OCI-LY7 (cell line): Measurements from ENCODE around the gene ZNF44. TPM values are rescaled to one million over a fixed set of nuclear protein-coding genes. Genes with fewer than 3 reads are reported as not detected.
A peak's percentile ranks its signal among the peaks of the same experiment; 100 is the strongest.

Source experiments
- Bru-seq: library from RNA; stranded (reverse); fragments of 400-500 nt; gene quantifications from one replicate; lab custom pipeline; 2021; lab: Mats Ljungman, UMichigan
- BruChase-seq, 2 experiments: library from RNA; stranded (reverse); fragments of 400-500 nt; gene quantifications; one replicate each; lab custom pipeline; 2021; lab: Mats Ljungman, UMichigan
- BruUV-seq: library from RNA; stranded (reverse); fragments of 400-500 nt; replicated peaks from 2 replicates; lab custom pipeline; 2021; lab: Mats Ljungman, UMichigan
- CTCF ChIA-PET: fragments of 300-600 bp; sonication (Branson Sonifier 250); formaldehyde crosslinking; loops from one replicate; lab custom pipeline; 2022; ENCODE audit warnings: antibody characterized with exemption; ENCODE audit not compliant: unreplicated experiment; lab: Charles Lee
- POLR2A ChIA-PET: fragments of 300-600 bp; sonication (Branson Sonifier 250); formaldehyde crosslinking; loops from one replicate; lab custom pipeline; 2022; ENCODE audit warnings: antibody characterized with exemption; lab: Charles Lee
- DNase-seq: peaks from one replicate; pipeline ENCODE4 v3.0.0-alpha.2; 2015; ENCODE audit warnings: low spot score
- H2AFZ ChIP-seq: fragments of 200-600 bp; sonication (generic), shearing (Covaris generic); 2 replicates; pipeline ENCODE4 v1.6.1; 2014; ENCODE audit warnings: mild to moderate bottlenecking, antibody characterized with exemption, low read length, moderate library complexity
- H3K27ac ChIP-seq: fragments of 200-600 bp; sonication (generic); 2 replicates; pipeline ENCODE4 v1.5.1; 2014; ENCODE audit warnings: mixed run types, low read depth, mild to moderate bottlenecking, moderate library complexity, low read length, inconsistent platforms; ENCODE audit not compliant: poor library complexity, severe bottlenecking
- H3K36me3 ChIP-seq: fragments of 200-600 bp; sonication (generic); 2 replicates; pipeline ENCODE4 v1.6.1; 2014; ENCODE audit warnings: mild to moderate bottlenecking, antibody characterized with exemption, low read length, moderate library complexity, mixed read lengths; ENCODE audit not compliant: insufficient read depth
- H3K4me1 ChIP-seq: fragments of 200-600 bp; sonication (generic); 2 replicates; pipeline ENCODE4 v1.5.1; 2014; ENCODE audit warnings: mild to moderate bottlenecking, low read length; ENCODE audit not compliant: insufficient read depth, poor library complexity, severe bottlenecking
- H3K4me2 ChIP-seq: fragments of 200-600 bp; sonication (generic); 2 replicates; pipeline ENCODE4 v1.6.1; 2014; ENCODE audit warnings: mild to moderate bottlenecking, low read length
- H3K4me3 ChIP-seq: fragments of 200-600 bp; sonication (generic); 2 replicates; pipeline ENCODE4 v1.5.1; 2014; ENCODE audit warnings: mild to moderate bottlenecking, low read depth, low read length; ENCODE audit not compliant: poor library complexity, severe bottlenecking
- H3K79me2 ChIP-seq: fragments of 200-600 bp; sonication (generic); 2 replicates; pipeline ENCODE4 v1.6.1; 2016; ENCODE audit warnings: low read depth, mild to moderate bottlenecking, low read length, moderate library complexity, mixed read lengths; ENCODE audit not compliant: insufficient read depth
- H3K9me2 ChIP-seq: fragments of 200-600 bp; sonication (generic); 2 replicates; pipeline ENCODE4 v1.6.1; 2016; ENCODE audit warnings: mild to moderate bottlenecking, low read length, mixed read lengths; ENCODE audit not compliant: insufficient read depth
- H3K9me3 ChIP-seq: fragments of 200-600 bp; sonication (generic); 2 replicates; pipeline ENCODE4 v1.6.1; 2014; ENCODE audit warnings: mild to moderate bottlenecking, mixed run types, low read length, mixed read lengths
- H4K20me1 ChIP-seq: fragments of 200-600 bp; sonication (generic); 2 replicates; pipeline ENCODE4 v1.6.1; 2014; ENCODE audit warnings: mild to moderate bottlenecking, antibody characterized with exemption, low read length, moderate library complexity, mixed read lengths; ENCODE audit not compliant: insufficient read depth
- CTCF ChIP-seq: fragments of 200-600 bp; sonication (generic); conservative IDR thresholded peaks from 2 replicates; pipeline ENCODE4 v1.5.1; 2014; ENCODE audit warnings: mild to moderate bottlenecking, antibody characterized with exemption, low read length, moderate library complexity, mixed read lengths
- EZH2phosphoT487 ChIP-seq: fragments of 200-600 bp; sonication (generic); IDR thresholded peaks from 2 replicates; pipeline ENCODE4 v1.6.1; 2018; ENCODE audit warnings: low read depth, borderline replicate concordance, mild to moderate bottlenecking, mixed run types, antibody characterized with exemption, low read length, moderate library complexity, mixed read lengths
- intact Hi-C: fragments of 100-400 bp; cut with micrococcal nuclease; formaldehyde crosslinking; loops from one replicate; pipeline ENCODE4 v1.10.0; 2022; ENCODE audit not compliant: unreplicated experiment
- long read RNA-seq: library from polyadenylated mRNA; stranded (forward); transcript quantifications from one replicate; pipeline ENCODE4 v2.0.0, GENCODE V29; 2022
- total RNA-seq, 2 experiments: library from RNA; depleted of rRNA in 1 of 2; stranded (reverse); fragments of >200 nt in 1 of 2; shearing (Covaris generic) in 1 of 2; gene quantifications; 2 replicates each; pipeline ENCODE4 v1.2.3, GENCODE V29; 2014 to 2022

Gene ZNF44
- total RNA-seq (2014; rRNA removed; shearing (Covaris generic)) (4.1 and 4.6 TPM in 2 replicates), total RNA-seq (2022) (10.6 and 12.5 TPM in 2 replicates), Bru-seq, nascent RNA (percentile 72 among the genes with signal in this experiment), BruChase-seq, experiment 1, labeled RNA remaining after a 6-hour chase (percentile 85 among the genes with signal in this experiment), BruChase-seq, experiment 2, labeled RNA remaining after a 2-hour chase (percentile 82 among the genes with signal in this experiment)
- long read RNA-seq, transcript ZNF44-202 (4 exons, 2,119 nt), result major isoform, 5 of 19 reads
- long read RNA-seq, partial matches to known transcripts, result 0 of 19 reads
- long read RNA-seq, other reads (novel, unspliced or antisense), result 14 of 19 reads

- Histone ChIP-seq H3K9me3 (no peaks in the 10 kb centered on the region), H3K9me2 (no peaks in the 10 kb centered on the region), H3K4me2 (peak within 1 kb of the TSS; percentile 91), H3K79me2 (peaks cover 6% of the 10 kb centered on the region; the same call in 1 of the 2 replicates), H3K4me3 (peak within 1 kb of the TSS; percentile 99), H2AFZ (peak within 1 kb of the TSS; percentile 89), H3K36me3 (no peaks in the 10 kb centered on the region), H3K27ac (peak within 1 kb of the TSS; percentile 32), H4K20me1 (no peaks in the 10 kb centered on the region), H3K4me1 (peaks cover 12% of the 10 kb centered on the region)
- TF ChIP-seq EZH2phosphoT487 (no peak), CTCF (0 out of 2 replicates have a peak, but pooled peaks have one; percentile 19)
- intact Hi-C loops, result no loop called here
- no TSS peak for BruUV-seq
- peak; percentile 97 for DNase-seq
- POLR2A ChIA-PET, result interaction anchor here (1.0 kb wide), 1 partner anchor 12 kb away, joined by 3 read pairs; no protein-coding TSS in a partner anchor
- CTCF ChIA-PET, result no interaction called here
These were observed at the start of gene ZNF44 for GRCh38 chr19:12294249-12295158. TSS of gene ZNF44 (minus strand) at chr19:12294883. CDS start at chr19:12294694, 189 bp downstream.

GRCh38 chr19:12333162-12334159 lies 38.8 kb upstream of the ZNF44 start, which contains the start of gene ZNF563:
TSS of gene ZNF563 (minus strand) at chr19:12333633. CDS start at chr19:12333482, 151 bp downstream.
- Histone ChIP-seq H3K36me3 (no peaks in the 10 kb centered on the region), H2AFZ (peak within 1 kb of the TSS; percentile 95), H3K9me2 (no peaks in the 10 kb centered on the region), H3K27ac (peak within 1 kb of the TSS; percentile 70), H3K4me3 (peak within 1 kb of the TSS; percentile 79), H4K20me1 (no peaks in the 10 kb centered on the region), H3K9me3 (no peaks in the 10 kb centered on the region), H3K4me1 (peaks cover 24% of the 10 kb centered on the region), H3K4me2 (peak within 1 kb of the TSS; percentile 97), H3K79me2 (peaks cover 6% of the 10 kb centered on the region; the same call in 1 of the 2 replicates)
- intact Hi-C loops, result loop anchor here (2.0 kb wide), 1 partner anchor 67 kb away; the partner anchor contains the start of gene ZNF799
- ChIA-PET POLR2A (interaction anchor here (0.5 to 0.9 kb wide), 5 partner anchors 149 to 1121 kb away, joined by 3 to 5 read pairs (median 3); no protein-coding TSS in a partner anchor), CTCF (interaction anchor here (1.1 kb wide), 1 partner anchor 536 kb away, joined by 3 read pairs; no protein-coding TSS in a partner anchor)
- BruUV-seq, result no TSS peak
- peak; percentile 99 for DNase-seq
- TF ChIP-seq EZH2phosphoT487, result no peak
- no peak for TF ChIP-seq CTCF
